Common myeloid progenitor, CD34-positive (primary cell): ENCODE data around the gene DDX56.
"Not testable (repeated sequence)": the region's sequence is repeated elsewhere in the genome, so short reads cannot be mapped to it uniquely, and the experiment has no call there.

Source experiments
- CTCF ChIA-PET: fragments of 350-600 bp; sonication (Branson Sonifier 250); formaldehyde crosslinking; loops from one replicate; lab custom pipeline; 2021; ENCODE audit warnings: antibody characterized with exemption; lab: Charles Lee
- POLR2A ChIA-PET: fragments of 350-600 bp; sonication (Branson Sonifier 250); formaldehyde crosslinking; loops from one replicate; lab custom pipeline; 2021; ENCODE audit warnings: antibody characterized with exemption; lab: Charles Lee
- DNase-seq, 3 donors: peaks; one replicate each; pipeline versions ENCODE4 v3.0.0 to v3.0.0-alpha.2; 2013
- H3K27ac ChIP-seq, 2 experiments: 1 replicate in 1 of 2; 2 replicates in 1 of 2; pipeline ENCODE4 v1.7.0; 2013; ENCODE audit warnings: inconsistent platforms in 2 of 2, low read length in 2 of 2, mild to moderate bottlenecking in 2 of 2, low read depth in 1 of 2, moderate library complexity in 1 of 2; ENCODE audit not compliant: severe bottlenecking in 2 of 2, insufficient read depth in 1 of 2, poor library complexity in 1 of 2
- H3K27me3 ChIP-seq, 5 experiments: replicated peaks in 2 of 5; 1 replicate in 3 of 5; 2 replicates in 2 of 5; pipeline versions ENCODE4 v1.6.1 to v1.7.0; 2013; ENCODE audit warnings: low read length in 4 of 5, mild to moderate bottlenecking in 2 of 5, moderate library complexity in 2 of 5, inconsistent platforms in 1 of 5; ENCODE audit not compliant: insufficient read depth in 5 of 5, control insufficient read depth in 4 of 5
- H3K36me3 ChIP-seq, 4 experiments: 1 replicate in 2 of 4; 2 replicates in 2 of 4; pipeline versions ENCODE4 v1.6.1 to v1.7.0; 2013; ENCODE audit warnings: low read length in 3 of 4, control low read depth in 1 of 4, mild to moderate bottlenecking in 1 of 4; ENCODE audit not compliant: control insufficient read depth in 4 of 4, insufficient read depth in 4 of 4
- H3K4me1 ChIP-seq, 4 experiments: 1 replicate in 3 of 4; 2 replicates in 1 of 4; pipeline versions ENCODE4 v1.6.1 to v1.7.1; 2013; ENCODE audit warnings: low read length in 3 of 4, mild to moderate bottlenecking in 3 of 4, control low read depth in 1 of 4, inconsistent platforms in 1 of 4, moderate library complexity in 1 of 4; ENCODE audit not compliant: control insufficient read depth in 4 of 4, insufficient read depth in 4 of 4; ENCODE audit errors: control extremely low read depth in 1 of 4
- H3K4me3 ChIP-seq, 7 experiments: 1 replicate in 4 of 7; 2 replicates in 3 of 7; pipeline versions ENCODE4 v1.5.1 to v1.7.0; 2013; ENCODE audit warnings: mild to moderate bottlenecking in 7 of 7, low read length in 6 of 7, moderate library complexity in 6 of 7, inconsistent platforms in 2 of 7, low read depth in 2 of 7, control low read depth in 1 of 7; ENCODE audit not compliant: insufficient read depth in 4 of 7, control insufficient read depth in 1 of 7; ENCODE audit errors: extremely low read depth in 1 of 7
- H3K9me3 ChIP-seq, 5 experiments: 1 replicate in 4 of 5; 2 replicates in 1 of 5; pipeline versions ENCODE4 v1.6.1 to v1.7.1; 2013; ENCODE audit warnings: low read length in 4 of 5, mild to moderate bottlenecking in 2 of 5, inconsistent platforms in 1 of 5, low read depth in 1 of 5, moderate library complexity in 1 of 5; ENCODE audit not compliant: control insufficient read depth in 4 of 5, insufficient read depth in 2 of 5; ENCODE audit errors: control extremely low read depth in 1 of 5
- WGBS: methylation state at CpG from one replicate; pipeline ENCODE4 v1.1.5; 2013; ENCODE audit not compliant: insufficient coverage; 5-methylcytosine and 5-hydroxymethylcytosine counted together

DDX56 gene

GRCh38 chr7:44563171-44563679 is 10.5 kb downstream of the DDX56 start:
- no peaks in the 10 kb centered on the region for H3K9me3 ChIP-seq
- H3K4me3 ChIP-seq = no peak overlapping the region
- peaks cover 14 to 46% (median 34%) of the 10 kb centered on the region in 4 experiments for H3K36me3 ChIP-seq
- no peak overlapping the region for H3K27ac ChIP-seq
- no peak for DNase-seq
- WGBS = 95% methylated on average over 3 of the region's 3 CpGs
- peaks cover 0 to 9% (median 0%) of the 10 kb centered on the region in 4 experiments for H3K4me1 ChIP-seq
- ChIA-PET POLR2A (no interaction called here), CTCF (interaction anchor here (1.0 to 5.0 kb wide), 2 partner anchors 12 to 215 kb away, joined by 3 to 41 read pairs; partner anchors contain the start of gene DDX56)
- no peaks in the 10 kb centered on the region for H3K27me3 ChIP-seq

- H3K27ac ChIP-seq, H3K4me3 ChIP-seq, DNase-seq, H3K27me3 ChIP-seq, POLR2A ChIA-PET, H3K9me3 ChIP-seq, H3K4me1 ChIP-seq: not testable (repeated sequence)
- 100% methylated on average over 2 of the region's 8 CpGs for WGBS
- H3K36me3 ChIP-seq = peaks cover 14 to 39% (median 29%) of the 10 kb centered on the region in 4 experiments
- CTCF ChIA-PET = interaction anchor here (5.0 kb wide), 1 partner anchor 13 kb away, joined by 41 read pairs; the partner anchor contains the start of gene DDX56
Measured at GRCh38 chr7:44562622-44562962, 11.1 kb downstream of the DDX56 start.

- Histone ChIP-seq H3K4me1 (peaks cover 0 to 8% (median 0%) of the 10 kb centered on the region in 4 experiments), H3K27ac (no peak overlapping the region), H3K4me3 (no peak overlapping the region), H3K36me3 (peaks cover 12 to 34% (median 27%) of the 10 kb centered on the region in 4 experiments), H3K9me3 (no peaks in the 10 kb centered on the region), H3K27me3 (no peaks in the 10 kb centered on the region)
- 100% methylated on average over 1 of the region's 7 CpGs for WGBS
- DNase-seq = peak in 1 of 3 donors; percentile 13
- ChIA-PET CTCF (interaction anchor here (1.1 to 5.0 kb wide), 2 partner anchors 10 to 13 kb away, joined by 3 to 41 read pairs; partner anchors contain the start of gene DDX56), POLR2A (no interaction called here)
Measured at GRCh38 chr7:44561962-44562621, 11.6 kb downstream of the DDX56 start.

GRCh38 chr7:44561481-44561880 is 12.2 kb downstream of the DDX56 start:
- Histone ChIP-seq H3K36me3 (peaks cover 10 to 30% (median 22%) of the 10 kb centered on the region in 4 experiments), H3K27ac (no peak overlapping the region), H3K27me3 (no peaks in the 10 kb centered on the region), H3K4me3 (no peak overlapping the region), H3K4me1 (peaks cover 0 to 3% (median 0%) of the 10 kb centered on the region in 4 experiments), H3K9me3 (no peaks in the 10 kb centered on the region)
- POLR2A ChIA-PET = no interaction called here
- 96% methylated on average over 6 of the region's 6 CpGs for WGBS
- CTCF ChIA-PET = interaction anchor here (1.1 to 1.6 kb wide), 2 partner anchors 11 to 27 kb away, joined by 3 to 5 read pairs; no protein-coding TSS in a partner anchor
- DNase-seq = no peak

- POLR2A ChIA-PET = no interaction called here
- no peak overlapping the region for H3K4me3 ChIP-seq
- DNase-seq = no peak
- peaks cover 0 to 3% (median 0%) of the 10 kb centered on the region in 4 experiments for H3K4me1 ChIP-seq
- no peaks in the 10 kb centered on the region for H3K9me3 ChIP-seq
- WGBS = 100% methylated on average over 3 of the region's 4 CpGs
- H3K27ac ChIP-seq = no peak overlapping the region
- CTCF ChIA-PET = no interaction called here
- peaks cover 2 to 12% (median 6%) of the 10 kb centered on the region in 4 experiments for H3K36me3 ChIP-seq
- H3K27me3 ChIP-seq = no peaks in the 10 kb centered on the region
Measured at GRCh38 chr7:44559485-44559884, 14.2 kb downstream of the DDX56 start.

- CTCF ChIA-PET = no interaction called here
- H3K27me3 ChIP-seq = no peaks in the 10 kb centered on the region
Measured at GRCh38 chr7:44557485-44557884, 16.2 kb downstream of the DDX56 start.

GRCh38 chr7:44555350-44555749 is 18.4 kb downstream of the DDX56 start:
- CTCF ChIA-PET = interaction anchor here (1.5 kb wide), 1 partner anchor 16 kb away, joined by 3 read pairs; no protein-coding TSS in a partner anchor
- no peak overlapping the region for H3K27ac ChIP-seq

More at GRCh38 chr7:44557485-44557884, 16.2 kb downstream of the DDX56 start:
- Histone ChIP-seq H3K4me3 (no peak overlapping the region), H3K9me3 (no peaks in the 10 kb centered on the region), H3K27ac (no peak overlapping the region), H3K4me1 (peaks cover 0 to 3% (median 0%) of the 10 kb centered on the region in 4 experiments), H3K36me3 (no peaks in the 10 kb centered on the region)
- DNase-seq = no peak
- POLR2A ChIA-PET = no interaction called here
- WGBS = no CpG with 5 or more reads among the region's 2 CpGs

More at GRCh38 chr7:44555350-44555749, 18.4 kb downstream of the DDX56 start:
- H3K27me3 ChIP-seq = no peaks in the 10 kb centered on the region
- POLR2A ChIA-PET = no interaction called here
- no peaks in the 10 kb centered on the region for H3K36me3 ChIP-seq
- WGBS = 83% methylated on average over 1 of the region's 2 CpGs
- peaks cover 0 to 1% (median 0%) of the 10 kb centered on the region in 4 experiments for H3K4me1 ChIP-seq
- H3K4me3 ChIP-seq = no peak overlapping the region
- H3K9me3 ChIP-seq = no peaks in the 10 kb centered on the region
- DNase-seq = no peak
